Mucosa of descending colon (tissue), 3 donors: ENCODE data around the gene PRKG1. TPM values are rescaled to one million over a fixed set of nuclear protein-coding genes. Genes with fewer than 3 reads are reported as not detected.

Experiments
- ATAC-seq: fragments of 200-7000 bp; cut with Tn5 transposase; one replicate; pipeline ENCODE4 v1.9.1; 2020; ENCODE audit warnings: mild to moderate bottlenecking, moderate library complexity
- DNase-seq, 3 donors: peaks; one replicate each; pipeline ENCODE4 v3.0.0-alpha.2; 2020
- H3K36me3 ChIP-seq: fragments of 200-600 bp; one replicate; pipeline ENCODE4 v1.8.0; 2021; ENCODE audit warnings: low read depth, mild to moderate bottlenecking
- H3K4me1 ChIP-seq: fragments of 200-600 bp; one replicate; pipeline ENCODE4 v1.8.0; 2021; ENCODE audit warnings: low read depth, mild to moderate bottlenecking
- H3K4me3 ChIP-seq: fragments of 200-600 bp; one replicate; pipeline ENCODE4 v1.8.0; 2021; ENCODE audit warnings: mild to moderate bottlenecking
- H3K9me3 ChIP-seq: fragments of 200-600 bp; one replicate; pipeline ENCODE4 v1.8.0; 2021; ENCODE audit warnings: mild to moderate bottlenecking
- CTCF ChIP-seq: fragments of 200-600 bp; IDR thresholded peaks from one replicate; pipeline ENCODE4 v1.8.0; 2022; ENCODE audit warnings: antibody characterized with exemption, mild to moderate bottlenecking
- intact Hi-C, 2 donors: fragments of 100-400 bp; cut with DNase I in 1 of 2; cut with micrococcal nuclease in 1 of 2; formaldehyde crosslinking; loops; one replicate each; pipeline versions ENCODE4 v1.11.0 to v1.11.1; 2022; cut with DNase I, micrococcal nuclease
- total RNA-seq, 3 donors: library from RNA; stranded (reverse); fragmentation: NEBNext Ultra II Directional in 2 of 3; extraction: Animal tissue kit (Norgen Biotek cat#: 25700) in 2 of 3; gene quantifications; one replicate each; pipeline versions ENCODE4 v1.2.1 to v1.2.4, GENCODE V29; 2021 to 2023
- donor health status: DM: no; HTN: no; CAD: no; lungs with moderate emphysema.
- donor health status: DM: no; HTN: no; CAD: no.
- donor health status: DM: no; HTN: yes; CAD: no.

PRKG1 gene
- total RNA-seq, 3 donors from 2014 or later = 17.1 to 55.6 (median 21.1) TPM

- ATAC-seq (no peak), DNase-seq (no peak)
- no peaks in the 10 kb centered on the region for H3K36me3 ChIP-seq
- no peak overlapping the region for H3K4me3 ChIP-seq
- TF ChIP-seq CTCF = no peak
- H3K4me1 ChIP-seq = no peaks in the 10 kb centered on the region
- H3K9me3 ChIP-seq = no peaks in the 10 kb centered on the region
- intact Hi-C loops = no loop called here
Measured at GRCh38 chr10:51624013-51624412, 549.7 kb downstream of the PRKG1 start.

- TF ChIP-seq CTCF = no peak
- H3K36me3 ChIP-seq = no peaks in the 10 kb centered on the region
- no peak for ATAC-seq
- DNase-seq = no peak
- H3K4me3 ChIP-seq = no peak overlapping the region
- intact Hi-C loops = no loop called here
- H3K4me1 ChIP-seq = no peaks in the 10 kb centered on the region
- no peaks in the 10 kb centered on the region for H3K9me3 ChIP-seq
Measured at GRCh38 chr10:51629934-51630639, 555.8 kb downstream of the PRKG1 start.

- Histone ChIP-seq H3K4me3 (no peak overlapping the region), H3K4me1 (no peaks in the 10 kb centered on the region), H3K36me3 (no peaks in the 10 kb centered on the region), H3K9me3 (no peaks in the 10 kb centered on the region)
- ATAC-seq (no peak), DNase-seq (no peak)
- no peak for TF ChIP-seq CTCF
- intact Hi-C loops = no loop called here
Measured at GRCh38 chr10:51630640-51631005, 556.3 kb downstream of the PRKG1 start.

- no peak overlapping the region for H3K4me3 ChIP-seq
- H3K9me3 ChIP-seq = no peaks in the 10 kb centered on the region
- intact Hi-C loops = no loop called here
- no peak for DNase-seq
- no peak for TF ChIP-seq CTCF
- H3K36me3 ChIP-seq = no peaks in the 10 kb centered on the region
- H3K4me1 ChIP-seq = no peaks in the 10 kb centered on the region
- no peak for ATAC-seq
Measured at GRCh38 chr10:51635436-51635835, 561.1 kb downstream of the PRKG1 start.

- DNase-seq = no peak
- no peak for ATAC-seq
- intact Hi-C loops = no loop called here
Measured at GRCh38 chr10:51638211-51638610, 563.9 kb downstream of the PRKG1 start.

More at GRCh38 chr10:51638211-51638610, 563.9 kb downstream of the PRKG1 start:
- H3K4me3 ChIP-seq = no peak overlapping the region
- no peaks in the 10 kb centered on the region for H3K36me3 ChIP-seq
- H3K4me1 ChIP-seq = no peaks in the 10 kb centered on the region
- no peaks in the 10 kb centered on the region for H3K9me3 ChIP-seq
- TF ChIP-seq CTCF = no peak
